Sigmoid colon (tissue), 4 donors: ENCODE data around the gene CAMTA1.

Experiments
- CTCF ChIP-seq, 4 experiments: fragments of 450-650 bp in 3 of 4; fragments of 200-600 bp in 1 of 4; IDR thresholded peaks; one replicate each; pipeline ENCODE4 v1.5.1; 2016 to 2019; ENCODE audit warnings: antibody characterized with exemption in 4 of 4, mild to moderate bottlenecking in 3 of 4, moderate library complexity in 2 of 4
- POLR2A ChIP-seq, 2 donors: fragments of 450-650 bp; IDR thresholded peaks; one replicate each; pipeline ENCODE4 v1.6.1; 2016; ENCODE audit warnings: antibody characterized with exemption in 2 of 2, mild to moderate bottlenecking in 2 of 2, moderate library complexity in 2 of 2
- POLR2AphosphoS5 ChIP-seq, 4 donors: sonication (generic); formaldehyde crosslinking; IDR thresholded peaks; one replicate each; pipeline ENCODE4 v1.6.1; 2017; ENCODE audit warnings: antibody characterized with exemption in 4 of 4

GRCh38 chr1:7006996-7007871 is 222.0 kb downstream of the CAMTA1 start:
- TF ChIP-seq CTCF (IDR thresholded peaks at IDR 0.05) = no peak
- no peak for TF ChIP-seq POLR2A (IDR thresholded peaks at IDR 0.05)
- no peak for TF ChIP-seq POLR2AphosphoS5 (IDR thresholded peaks at IDR 0.05)
